Activated T-cell treated with anti-CD3 and anti-CD28 coated beads, Interleukin-2, amount 50 U/mL, for 4 hours (primary cell): ENCODE measurements around the gene KCNN3. TPM values are rescaled to one million over a fixed set of nuclear protein-coding genes. Genes with fewer than 3 reads are reported as not detected.

ENCODE experiments used
- ATAC-seq, 2 donors: fragments of 200-7000 bp; cut with Tn5 transposase; one replicate each; pipeline ENCODE4 v1.10.0; 2021
- DNase-seq: peaks from one replicate; pipeline ENCODE4 v3.0.0-alpha.2; 2020
- H3K27me3 Mint-ChIP-seq: one replicate; pipeline ENCODE4 v1.8.0; 2021; ENCODE audit warnings: low read depth, mixed read lengths
- H3K36me3 Mint-ChIP-seq: one replicate; pipeline ENCODE4 v1.8.0; 2022; ENCODE audit warnings: mixed read lengths; ENCODE audit not compliant: insufficient read depth
- H3K4me1 Mint-ChIP-seq: one replicate; pipeline ENCODE4 v1.8.0; 2021; ENCODE audit warnings: low read depth, mixed read lengths
- H3K4me3 Mint-ChIP-seq: one replicate; pipeline ENCODE4 v1.8.0; 2021; ENCODE audit warnings: mild to moderate bottlenecking, moderate library complexity, mixed read lengths
- H3K9me3 Mint-ChIP-seq: one replicate; pipeline ENCODE4 v1.8.0; 2021; ENCODE audit warnings: mixed read lengths
- total RNA-seq, 3 donors: library from RNA; stranded (reverse); gene quantifications; one replicate each; pipeline ENCODE4 v1.2.1, GENCODE V29; 2021

The KCNN3 gene
- total RNA-seq, 3 donors from 2014 or later = 0.35 to 0.51 (median 0.45) TPM

GRCh38 chr1:154833209-154833608 lies 36.9 kb downstream of the KCNN3 start:
- H3K36me3 Mint-ChIP-seq = no peaks in the 10 kb centered on the region
- DNase-seq (no peak), ATAC-seq (no peak)
- H3K9me3 Mint-ChIP-seq = no peaks in the 10 kb centered on the region
- no peaks in the 10 kb centered on the region for H3K27me3 Mint-ChIP-seq
- no peaks in the 10 kb centered on the region for H3K4me1 Mint-ChIP-seq
- no peak overlapping the region for H3K4me3 Mint-ChIP-seq

- no peak for DNase-seq
- Mint-ChIP-seq H3K36me3 (no peaks in the 10 kb centered on the region), H3K4me1 (no peaks in the 10 kb centered on the region), H3K9me3 (no peaks in the 10 kb centered on the region), H3K27me3 (no peaks in the 10 kb centered on the region), H3K4me3 (no peak overlapping the region)
- ATAC-seq = no peak
These were observed 37.7 kb downstream of the KCNN3 start for GRCh38 chr1:154832384-154832783.

- no peak overlapping the region for H3K4me3 Mint-ChIP-seq
- no peaks in the 10 kb centered on the region for H3K36me3 Mint-ChIP-seq
- H3K27me3 Mint-ChIP-seq = no peaks in the 10 kb centered on the region
- ATAC-seq (no peak), DNase-seq (no peak)
- H3K4me1 Mint-ChIP-seq = no peaks in the 10 kb centered on the region
- no peaks in the 10 kb centered on the region for H3K9me3 Mint-ChIP-seq
These were observed 38.6 kb downstream of the KCNN3 start for GRCh38 chr1:154831462-154831861.

- Mint-ChIP-seq H3K4me3 (no peak overlapping the region), H3K36me3 (no peaks in the 10 kb centered on the region), H3K27me3 (no peaks in the 10 kb centered on the region), H3K9me3 (no peaks in the 10 kb centered on the region), H3K4me1 (no peaks in the 10 kb centered on the region)
- DNase-seq = no peak
- ATAC-seq = no peak
These were observed 41.0 kb downstream of the KCNN3 start for GRCh38 chr1:154829062-154829461.

GRCh38 chr1:154824179-154825000 lies 45.7 kb downstream of the KCNN3 start:
- DNase-seq (no peak), ATAC-seq (no peak)
- Mint-ChIP-seq H3K36me3 (no peaks in the 10 kb centered on the region), H3K4me3 (no peak overlapping the region), H3K27me3 (no peaks in the 10 kb centered on the region), H3K4me1 (peaks cover 3% of the 10 kb centered on the region), H3K9me3 (no peaks in the 10 kb centered on the region)

GRCh38 chr1:154822717-154823116 lies 47.4 kb downstream of the KCNN3 start:
- Mint-ChIP-seq H3K36me3 (no peaks in the 10 kb centered on the region), H3K4me1 (peaks cover 3% of the 10 kb centered on the region), H3K27me3 (no peaks in the 10 kb centered on the region), H3K9me3 (no peaks in the 10 kb centered on the region), H3K4me3 (no peak overlapping the region)
- no peak for ATAC-seq
- DNase-seq = no peak

- H3K27me3 Mint-ChIP-seq = no peaks in the 10 kb centered on the region
- ATAC-seq (no peak), DNase-seq (no peak)
- no peak overlapping the region for H3K4me3 Mint-ChIP-seq
- H3K4me1 Mint-ChIP-seq = peaks cover 3% of the 10 kb centered on the region
- H3K36me3 Mint-ChIP-seq = no peaks in the 10 kb centered on the region
- H3K9me3 Mint-ChIP-seq = no peaks in the 10 kb centered on the region
These were observed 47.8 kb downstream of the KCNN3 start for GRCh38 chr1:154822233-154822632.

- Mint-ChIP-seq H3K27me3 (no peaks in the 10 kb centered on the region), H3K36me3 (no peaks in the 10 kb centered on the region), H3K9me3 (no peaks in the 10 kb centered on the region), H3K4me3 (no peak overlapping the region), H3K4me1 (peaks cover 3% of the 10 kb centered on the region)
- ATAC-seq (no peak), DNase-seq (no peak)
These were observed 49.0 kb downstream of the KCNN3 start for GRCh38 chr1:154821083-154821482.

- Mint-ChIP-seq H3K36me3 (no peaks in the 10 kb centered on the region), H3K4me1 (peaks cover 3% of the 10 kb centered on the region), H3K9me3 (no peaks in the 10 kb centered on the region), H3K27me3 (no peaks in the 10 kb centered on the region), H3K4me3 (no peak overlapping the region)
- ATAC-seq (no peak), DNase-seq (no peak)
These were observed 49.4 kb downstream of the KCNN3 start for GRCh38 chr1:154820646-154821045.

- Mint-ChIP-seq H3K4me1 (peaks cover 3% of the 10 kb centered on the region), H3K9me3 (no peaks in the 10 kb centered on the region), H3K36me3 (no peaks in the 10 kb centered on the region), H3K4me3 (no peak overlapping the region), H3K27me3 (no peaks in the 10 kb centered on the region)
- peak; percentile 11 for DNase-seq
- ATAC-seq = no peak
These were observed 50.2 kb downstream of the KCNN3 start for GRCh38 chr1:154819628-154820590.

GRCh38 chr1:154818911-154819310 lies 51.2 kb downstream of the KCNN3 start:
- Mint-ChIP-seq H3K27me3 (no peaks in the 10 kb centered on the region), H3K9me3 (no peaks in the 10 kb centered on the region), H3K4me3 (no peak overlapping the region), H3K36me3 (no peaks in the 10 kb centered on the region), H3K4me1 (peaks cover 3% of the 10 kb centered on the region)
- no peak for DNase-seq
- no peak for ATAC-seq

GRCh38 chr1:154816937-154817336 lies 53.1 kb downstream of the KCNN3 start:
- H3K36me3 Mint-ChIP-seq = no peaks in the 10 kb centered on the region
- H3K27me3 Mint-ChIP-seq = no peaks in the 10 kb centered on the region
- H3K4me1 Mint-ChIP-seq = peaks cover 3% of the 10 kb centered on the region
- H3K9me3 Mint-ChIP-seq = no peaks in the 10 kb centered on the region
- H3K4me3 Mint-ChIP-seq = no peak overlapping the region
- DNase-seq (no peak), ATAC-seq (no peak)

- Mint-ChIP-seq H3K9me3 (no peaks in the 10 kb centered on the region), H3K4me1 (peaks cover 3% of the 10 kb centered on the region), H3K27me3 (no peaks in the 10 kb centered on the region), H3K36me3 (no peaks in the 10 kb centered on the region), H3K4me3 (no peak overlapping the region)
- DNase-seq = no peak
- no peak for ATAC-seq
These were observed 53.7 kb downstream of the KCNN3 start for GRCh38 chr1:154816369-154816768.

- Mint-ChIP-seq H3K36me3 (no peaks in the 10 kb centered on the region), H3K4me1 (peaks cover 2% of the 10 kb centered on the region), H3K4me3 (no peak overlapping the region), H3K9me3 (no peaks in the 10 kb centered on the region), H3K27me3 (no peaks in the 10 kb centered on the region)
- ATAC-seq (no peak), DNase-seq (no peak)
These were observed 56.1 kb downstream of the KCNN3 start for GRCh38 chr1:154813846-154814505.
